GM12878 (cell line): ENCODE results near the gene POLD4. TPM values are rescaled to one million over a fixed set of nuclear protein-coding genes. Genes with fewer than 3 reads are reported as not detected.

Source experiments
- ATAC-seq: fragments of 200-7000 bp; cut with Tn5 transposase; 3 replicates; pipeline ENCODE4 v1.9.1; 2020; ENCODE audit warnings: mild to moderate bottlenecking, moderate library complexity
- BruUV-seq: library from RNA; stranded (reverse); fragments of 400-500 nt; replicated peaks from 2 replicates; lab custom pipeline; 2021; lab: Mats Ljungman, UMichigan
- CTCF ChIA-PET: fragments of 300-600 bp; sonication (Branson Sonifier 250); formaldehyde crosslinking; extraction: SDS; loops from one replicate; lab custom pipeline; 2021; ENCODE audit warnings: inconsistent platforms; lab: Yijun Ruan, JAX
- POLR2A ChIA-PET: fragments of 350-600 bp; formaldehyde crosslinking; extraction: SDS; loops from one replicate; lab custom pipeline; 2021; ENCODE audit warnings: inconsistent platforms; lab: Charles Lee
- RAD21 ChIA-PET: fragments of 300-600 bp; sonication (Branson Sonifier 250); formaldehyde crosslinking; loops from one replicate; lab custom pipeline; 2023; ENCODE audit warnings: antibody characterized with exemption; ENCODE audit not compliant: unreplicated experiment; lab: Charles Lee
- SMC1A ChIA-PET: fragments of 300-600 bp; sonication (Branson Sonifier 250); formaldehyde crosslinking; loops from one replicate; lab custom pipeline; 2023; ENCODE audit not compliant: unreplicated experiment, uncharacterized antibody; lab: Charles Lee
- DNase-seq: peaks from one replicate; pipeline ENCODE4 v3.0.0-alpha.2; 2011; ENCODE audit warnings: low read depth, low spot score
- FAIRE-seq: peaks from 3 replicates; lab custom pipeline; 2011; peaks lifted over from hg19 to GRCh38; lab: Jason Lieb, UNC
- H2AFZ ChIP-seq: 2 replicates; pipeline ENCODE4 v1.6.0; 2011; ENCODE audit warnings: low read depth, low read length, control low read depth; ENCODE audit not compliant: control insufficient read depth
- H3K27ac ChIP-seq: 2 replicates; pipeline ENCODE4 v1.5.1; 2011; ENCODE audit warnings: control low read depth; ENCODE audit not compliant: control insufficient read depth, insufficient read depth
- H3K27me3 ChIP-seq, 2 experiments: replicated peaks in 1 of 2; 2 replicates each; pipeline versions ENCODE4 v1.6.0 to v1.6.1; 2011; ENCODE audit warnings: low read length in 1 of 2; ENCODE audit not compliant: control insufficient read depth in 2 of 2, insufficient read depth in 2 of 2
- H3K36me3 ChIP-seq, 2 experiments: 2 replicates each; pipeline ENCODE4 v1.5.1; 2011; ENCODE audit warnings: low read length in 1 of 2; ENCODE audit not compliant: control insufficient read depth in 2 of 2, insufficient read depth in 2 of 2
- H3K4me1 ChIP-seq: 2 replicates; pipeline ENCODE4 v1.6.1; 2011; ENCODE audit warnings: mild to moderate bottlenecking, low read length, moderate library complexity, mixed read lengths; ENCODE audit not compliant: control insufficient read depth, insufficient read depth
- H3K4me2 ChIP-seq: 2 replicates; pipeline ENCODE4 v1.6.0; 2011; ENCODE audit warnings: control low read depth; ENCODE audit not compliant: control insufficient read depth, insufficient read depth
- H3K4me3 ChIP-seq: fragments of 200-600 bp; sonication (generic); 2 replicates; pipeline ENCODE4 v1.5.1; 2016
- H3K79me2 ChIP-seq: 2 replicates; pipeline ENCODE4 v1.6.0; 2011; ENCODE audit warnings: low read length; ENCODE audit not compliant: control insufficient read depth, insufficient read depth
- H3K9ac ChIP-seq: 2 replicates; pipeline ENCODE4 v1.8.0; 2011; ENCODE audit warnings: low read length, control low read depth, mixed read lengths; ENCODE audit not compliant: control insufficient read depth, insufficient read depth
- H3K9me3 ChIP-seq: replicated peaks from 3 replicates; pipeline ENCODE4 v1.5.1; 2011; ENCODE audit warnings: mild to moderate bottlenecking, low read length; ENCODE audit not compliant: control insufficient read depth, insufficient read depth
- H4K20me1 ChIP-seq: 2 replicates; pipeline ENCODE4 v1.6.0; 2011; ENCODE audit not compliant: control insufficient read depth, insufficient read depth
- CBFB ChIP-seq: IDR thresholded peaks from 2 replicates; pipeline ENCODE4 v1.6.1; 2016; ENCODE audit warnings: antibody characterized with exemption, low read depth
- CTCF ChIP-seq, 3 experiments: IDR thresholded peaks in 2 of 3; conservative IDR thresholded peaks in 1 of 3; 2 replicates each; pipeline ENCODE4 v1.5.1; 2011; ENCODE audit warnings: low read depth in 3 of 3, low read length in 3 of 3, mild to moderate bottlenecking in 3 of 3, control low read depth in 2 of 3, moderate library complexity in 2 of 3, inconsistent platforms in 1 of 3, mixed read lengths in 1 of 3; ENCODE audit not compliant: control insufficient read depth in 2 of 3, insufficient read depth in 1 of 3; ENCODE audit errors: extremely low read depth in 1 of 3
- E2F4 ChIP-seq: IDR thresholded peaks from 2 replicates; pipeline ENCODE4 v1.6.1; 2012; ENCODE audit warnings: low read depth, low read length, improper control_type of control experiment
- GABPA ChIP-seq: IDR thresholded peaks from 2 replicates; pipeline ENCODE4 v1.6.1; 2014; ENCODE audit warnings: antibody characterized with exemption, low read depth, mild to moderate bottlenecking, inconsistent platforms
- IRF5 ChIP-seq: fragments of 450-650 bp; IDR thresholded peaks from 2 replicates; pipeline ENCODE4 v1.6.1; 2017; ENCODE audit warnings: borderline replicate concordance
- KDM1A ChIP-seq: fragments of 200-600 bp; sonication (generic); IDR thresholded peaks from 2 replicates; pipeline ENCODE4 v1.6.1; 2016; ENCODE audit warnings: borderline replicate concordance
- MEF2A ChIP-seq: IDR thresholded peaks from 2 replicates; pipeline ENCODE4 v1.6.1; 2011; ENCODE audit warnings: low read depth, mild to moderate bottlenecking, low read length, moderate library complexity; ENCODE audit not compliant: insufficient read depth
- MTA3 ChIP-seq: IDR thresholded peaks from 2 replicates; pipeline ENCODE4 v1.6.1; 2012; ENCODE audit warnings: low read length, inconsistent platforms, borderline replicate concordance
- PAX8 ChIP-seq: fragments of 450-650 bp; IDR thresholded peaks from 2 replicates; pipeline ENCODE4 v1.6.1; 2017; ENCODE audit warnings: mild to moderate bottlenecking, moderate library complexity
- PML ChIP-seq: IDR thresholded peaks from 2 replicates; pipeline ENCODE4 v1.6.1; 2012; ENCODE audit warnings: low read length, inconsistent platforms
- RAD51 ChIP-seq: fragments of 450-650 bp; IDR thresholded peaks from 2 replicates; pipeline ENCODE4 v1.6.1; 2016; ENCODE audit warnings: moderate library complexity, mild to moderate bottlenecking, inconsistent platforms
- ZNF217 ChIP-seq: fragments of 450-650 bp; IDR thresholded peaks from 2 replicates; pipeline ENCODE4 v1.6.1; 2017; ENCODE audit warnings: antibody characterized with exemption, mild to moderate bottlenecking
- WGBS: methylation state at CpG from one replicate; pipeline ENCODE4 v1.1.6; 2016; ENCODE audit warnings: low lambda C conversion rate; ENCODE audit not compliant: insufficient replicate concordance, insufficient coverage; ENCODE audit errors: missing lambda C conversion rate; 5-methylcytosine and 5-hydroxymethylcytosine counted together
- in situ Hi-C: fragments of 300-500 bp; cut with MboI; formaldehyde crosslinking; loops from 9 replicates; pipeline ENCODE4 v1.14.3; 2018; ENCODE audit warnings: mixed read lengths
- intact Hi-C: fragments of 100-400 bp; cut with micrococcal nuclease; formaldehyde crosslinking; loops from one replicate; pipeline ENCODE4 v1.14.2; 2022; ENCODE audit not compliant: unreplicated experiment
- polyA plus RNA-seq, 11 experiments: library from polyadenylated mRNA; depleted of rRNA in 4 of 11; unstranded in 6 of 11; stranded (reverse) in 5 of 11; fragments of >200 nt; fragmentation: Nextera tagmentation in 4 of 11; fragmentation: Illumina TruSeq in 1 of 11; extraction: Ambion mirVana in 4 of 11; extraction: Trizol in 1 of 11; gene quantifications; 1 replicate in 1 of 11; 2 replicates in 10 of 11; pipeline versions ENCODE4 v1.2.1 to v1.2.3, GENCODE V29; 2011 to 2016; ENCODE audit warnings: inconsistent platforms in 2 of 11, missing spikeins in 2 of 11, low read depth in 1 of 11
- total RNA-seq, 4 experiments: library from RNA; depleted of rRNA in 3 of 4; stranded (reverse); fragments of >200 nt in 3 of 4; fragmentation: Illumina TruSeq in 1 of 4; extraction: Trizol in 1 of 4; gene quantifications; 2 replicates each; pipeline versions ENCODE4 v1.2.1 to v1.2.3, GENCODE V29; 2013 to 2021
- TF ChIP-seq, protein P1 (sequence below): fragments of 450-650 bp; IDR thresholded peaks from 2 replicates; pipeline ENCODE4 v1.6.1; 2017; ENCODE audit warnings: low read depth, mild to moderate bottlenecking, moderate library complexity
- TF ChIP-seq, protein P2 (sequence below): fragments of 450-650 bp; IDR thresholded peaks from 2 replicates; pipeline ENCODE4 v1.6.1; 2016; ENCODE audit warnings: mild to moderate bottlenecking, moderate library complexity, borderline replicate concordance

The POLD4 gene
- total and polyA plus RNA-seq, 10 of the 15 experiments (the other 5 are each of a cell fraction or from before 2014, with no cell fraction given) = 8.1 to 176 (median 88.1) TPM

- no peaks in the 10 kb centered on the region for H3K36me3 ChIP-seq
- H3K4me2 ChIP-seq = no peak overlapping the region
- WGBS = 93% methylated on average over 6 of the region's 6 CpGs
- no peaks in the 10 kb centered on the region for H3K27me3 ChIP-seq
- no peak overlapping the region for H3K27ac ChIP-seq
- BruUV-seq = no TSS peak
- in situ Hi-C loops = no loop called here
- no peaks in the 10 kb centered on the region for H3K9me3 ChIP-seq
- H2AFZ ChIP-seq = no peak overlapping the region
- no peak for ATAC-seq
- H3K4me3 ChIP-seq = no peak overlapping the region
- no peaks in the 10 kb centered on the region for H3K79me2 ChIP-seq
- no peak for DNase-seq
- no peak for FAIRE-seq
- intact Hi-C loops = no loop called here
- no peaks in the 10 kb centered on the region for H4K20me1 ChIP-seq
- H3K9ac ChIP-seq = no peak overlapping the region
- CTCF ChIA-PET = interaction anchor here (1.5 to 6.5 kb wide), 2 partner anchors 14 to 50 kb away, joined by 3 to 42 read pairs; no protein-coding TSS in a partner anchor
- no peaks in the 10 kb centered on the region for H3K4me1 ChIP-seq
- SMC1A ChIA-PET = no interaction called here
- POLR2A ChIA-PET = no interaction called here
- RAD21 ChIA-PET = interaction anchor here (0.7 to 1.1 kb wide), 2 partner anchors 50 to 66 kb away, joined by 3 read pairs; partner anchors contain the start of gene GRK2
- TF ChIP-seq PAX8 (no peak), PML (no peak), CBFB (no peak), RAD51 (no peak), GABPA (no peak), ZNF217 (no peak), MTA3 (no peak), E2F4 (no peak), MEF2A (no peak), KDM1A (no peak), CTCF (IDR thresholded peaks at IDR 0.05 in 2 of 3, conservative IDR thresholded peaks at IDR 0.05 in 1 of 3; ENCODE audit: control insufficient read depth in 2 of 3, extremely low read depth in 1 of 3, insufficient read depth in 1 of 3, low read depth in 3 of 3, low read length in 3 of 3) (no peak), IRF5 (no peak)
- TF ChIP-seq, protein P1, sequence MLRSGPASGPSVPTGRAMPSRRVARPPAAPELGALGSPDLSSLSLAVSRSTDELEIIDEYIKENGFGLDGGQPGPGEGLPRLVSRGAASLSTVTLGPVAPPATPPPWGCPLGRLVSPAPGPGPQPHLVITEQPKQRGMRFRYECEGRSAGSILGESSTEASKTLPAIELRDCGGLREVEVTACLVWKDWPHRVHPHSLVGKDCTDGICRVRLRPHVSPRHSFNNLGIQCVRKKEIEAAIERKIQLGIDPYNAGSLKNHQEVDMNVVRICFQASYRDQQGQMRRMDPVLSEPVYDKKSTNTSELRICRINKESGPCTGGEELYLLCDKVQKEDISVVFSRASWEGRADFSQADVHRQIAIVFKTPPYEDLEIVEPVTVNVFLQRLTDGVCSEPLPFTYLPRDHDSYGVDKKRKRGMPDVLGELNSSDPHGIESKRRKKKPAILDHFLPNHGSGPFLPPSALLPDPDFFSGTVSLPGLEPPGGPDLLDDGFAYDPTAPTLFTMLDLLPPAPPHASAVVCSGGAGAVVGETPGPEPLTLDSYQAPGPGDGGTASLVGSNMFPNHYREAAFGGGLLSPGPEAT = no peak
- TF ChIP-seq, protein P2, sequence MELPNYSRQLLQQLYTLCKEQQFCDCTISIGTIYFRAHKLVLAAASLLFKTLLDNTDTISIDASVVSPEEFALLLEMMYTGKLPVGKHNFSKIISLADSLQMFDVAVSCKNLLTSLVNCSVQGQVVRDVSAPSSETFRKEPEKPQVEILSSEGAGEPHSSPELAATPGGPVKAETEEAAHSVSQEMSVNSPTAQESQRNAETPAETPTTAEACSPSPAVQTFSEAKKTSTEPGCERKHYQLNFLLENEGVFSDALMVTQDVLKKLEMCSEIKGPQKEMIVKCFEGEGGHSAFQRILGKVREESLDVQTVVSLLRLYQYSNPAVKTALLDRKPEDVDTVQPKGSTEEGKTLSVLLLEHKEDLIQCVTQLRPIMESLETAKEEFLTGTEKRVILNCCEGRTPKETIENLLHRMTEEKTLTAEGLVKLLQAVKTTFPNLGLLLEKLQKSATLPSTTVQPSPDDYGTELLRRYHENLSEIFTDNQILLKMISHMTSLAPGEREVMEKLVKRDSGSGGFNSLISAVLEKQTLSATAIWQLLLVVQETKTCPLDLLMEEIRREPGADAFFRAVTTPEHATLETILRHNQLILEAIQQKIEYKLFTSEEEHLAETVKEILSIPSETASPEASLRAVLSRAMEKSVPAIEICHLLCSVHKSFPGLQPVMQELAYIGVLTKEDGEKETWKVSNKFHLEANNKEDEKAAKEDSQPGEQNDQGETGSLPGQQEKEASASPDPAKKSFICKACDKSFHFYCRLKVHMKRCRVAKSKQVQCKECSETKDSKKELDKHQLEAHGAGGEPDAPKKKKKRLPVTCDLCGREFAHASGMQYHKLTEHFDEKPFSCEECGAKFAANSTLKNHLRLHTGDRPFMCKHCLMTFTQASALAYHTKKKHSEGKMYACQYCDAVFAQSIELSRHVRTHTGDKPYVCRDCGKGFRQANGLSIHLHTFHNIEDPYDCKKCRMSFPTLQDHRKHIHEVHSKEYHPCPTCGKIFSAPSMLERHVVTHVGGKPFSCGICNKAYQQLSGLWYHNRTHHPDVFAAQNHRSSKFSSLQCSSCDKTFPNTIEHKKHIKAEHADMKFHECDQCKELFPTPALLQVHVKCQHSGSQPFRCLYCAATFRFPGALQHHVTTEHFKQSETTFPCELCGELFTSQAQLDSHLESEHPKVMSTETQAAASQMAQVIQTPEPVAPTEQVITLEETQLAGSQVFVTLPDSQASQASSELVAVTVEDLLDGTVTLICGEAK = no peak
Measured at GRCh38 chr11:67332081-67332691, 21.2 kb downstream of the POLD4 start.
